Sigmoid colon (tissue), 3 donors: ENCODE measurements around the gene YPEL1.

Experiments used
- CTCF ChIP-seq, 4 experiments: fragments of 450-650 bp in 3 of 4; fragments of 200-600 bp in 1 of 4; IDR thresholded peaks; one replicate each; pipeline ENCODE4 v1.5.1; 2016 to 2019; ENCODE audit warnings: antibody characterized with exemption in 4 of 4, mild to moderate bottlenecking in 3 of 4, moderate library complexity in 2 of 4
- POLR2A ChIP-seq, 2 donors: fragments of 450-650 bp; IDR thresholded peaks; one replicate each; pipeline ENCODE4 v1.6.1; 2016; ENCODE audit warnings: antibody characterized with exemption in 2 of 2, mild to moderate bottlenecking in 2 of 2, moderate library complexity in 2 of 2

- TF ChIP-seq CTCF (IDR thresholded peaks at IDR 0.05) (no peak), POLR2A (IDR thresholded peaks at IDR 0.05) (no peak)
These were observed 52.2 kb downstream of the YPEL1 start for GRCh38 chr22:21683401-21683811.
